HG02759 (cell line): ENCODE measurements around the gene RPL19.

Experiments used
- ATAC-seq: cut with Tn5 transposase; IDR thresholded peaks from one replicate; pipeline ENCODE4 v1.9.1; 2021; ENCODE audit warnings: mild to moderate bottlenecking, moderate library complexity; ENCODE audit not compliant: unreplicated experiment

Gene RPL19

GRCh38 chr17:39222866-39223834 is 23.1 kb downstream of the RPL19 start:
- ATAC-seq: no peak

DNA sequence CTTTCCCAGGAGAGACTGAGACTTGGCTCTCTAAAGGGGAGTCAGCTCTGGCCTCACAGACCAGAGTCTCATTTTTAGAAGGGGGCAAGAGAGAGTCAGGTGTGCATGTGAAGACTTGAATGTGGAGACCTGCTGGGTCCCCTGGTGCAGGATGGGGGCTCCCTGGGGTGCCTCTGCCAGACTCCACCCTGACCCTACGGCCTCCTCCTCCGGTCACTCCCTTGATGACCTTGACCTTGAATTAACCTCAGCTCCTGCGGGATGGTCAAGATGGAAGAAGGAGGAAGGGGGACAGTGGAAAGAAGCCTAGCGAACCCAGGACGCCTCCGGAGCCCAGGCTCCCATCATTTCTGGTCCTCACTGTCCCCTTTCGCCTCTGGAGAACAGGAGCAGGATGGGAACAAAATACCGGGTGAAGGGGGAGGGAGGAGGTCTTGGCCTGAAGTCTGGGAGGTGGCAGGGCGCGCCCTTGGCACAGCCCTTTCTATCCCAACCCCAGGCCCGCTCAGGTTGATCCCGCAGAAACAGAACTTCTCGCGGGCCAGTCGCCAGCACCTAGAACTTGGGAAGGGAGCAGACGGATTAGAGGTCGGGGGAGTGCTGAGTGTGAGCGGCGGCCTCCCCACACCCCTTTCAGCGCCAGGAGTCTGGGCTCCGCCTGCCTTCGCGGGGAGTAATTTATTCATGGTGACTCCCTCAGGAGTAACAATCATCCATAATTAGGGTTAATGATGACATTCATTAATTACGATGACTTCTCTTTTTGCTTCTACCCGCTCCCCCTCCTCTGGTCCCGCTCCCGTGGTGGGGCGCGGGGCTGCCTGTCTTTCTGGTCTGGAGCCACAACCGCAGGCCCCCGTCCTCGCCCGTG is 24.1 kb downstream of the RPL19 start:
- no peak for ATAC-seq

DNA sequence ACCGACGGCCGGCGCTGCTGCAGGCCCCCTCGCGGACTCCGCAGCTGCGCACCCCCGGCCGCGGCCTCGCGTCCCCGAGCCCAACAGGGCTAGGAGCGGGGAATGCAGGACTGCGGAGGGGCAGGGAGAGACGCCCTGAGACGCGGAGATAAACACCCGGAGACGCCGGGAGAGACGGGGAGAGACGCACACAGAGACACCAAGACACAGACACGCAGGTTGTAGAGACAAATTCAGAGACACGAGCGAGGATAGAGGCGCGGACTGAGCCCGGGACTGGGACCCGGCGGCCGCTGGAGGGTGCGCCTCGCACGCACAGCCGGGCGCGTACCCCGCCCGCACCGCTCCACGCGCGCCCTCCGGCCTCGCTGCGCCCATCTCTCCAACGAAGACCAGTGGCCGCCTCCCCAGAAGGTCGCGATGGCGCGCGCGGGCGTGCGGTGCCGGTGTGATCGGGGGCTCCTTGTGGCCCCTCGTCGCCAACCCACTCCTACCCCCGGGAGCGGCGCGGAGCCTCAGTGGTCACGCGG is 24.8 kb downstream of the RPL19 start:
- ATAC-seq: no peak

DNA sequence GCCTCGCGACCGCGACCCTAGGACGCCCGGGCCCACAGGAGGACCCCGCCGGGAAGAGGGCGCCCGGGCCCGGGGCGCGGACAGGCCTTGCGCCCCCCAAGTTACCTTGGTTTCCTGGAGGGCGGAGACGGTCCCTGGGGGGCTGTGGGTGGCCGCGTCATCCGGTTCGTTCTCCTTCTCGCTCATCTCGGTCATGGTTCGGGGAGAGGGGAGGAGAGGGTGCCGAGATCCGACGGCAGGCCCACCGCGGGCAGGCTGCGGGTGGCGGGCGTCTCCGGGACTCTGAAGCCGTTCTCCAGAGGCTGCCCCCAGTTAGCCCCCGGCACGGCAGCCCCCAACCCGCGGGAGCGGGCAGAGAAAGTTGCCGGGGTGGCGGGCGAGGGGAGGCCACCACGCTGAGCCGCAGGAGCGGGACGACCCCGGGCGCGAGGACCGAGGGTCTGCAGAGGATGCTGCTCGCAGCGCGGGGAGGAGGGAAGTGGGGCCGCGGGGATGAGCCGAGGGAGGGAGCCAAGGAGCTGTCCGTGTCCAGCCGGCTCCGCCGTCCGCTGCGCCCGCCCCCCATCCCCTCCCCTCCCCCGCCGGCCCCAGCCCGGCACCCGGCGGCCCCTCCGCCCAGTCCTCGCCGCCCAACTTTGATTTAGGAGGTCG is 25.4 kb downstream of the RPL19 start, which contains the start of gene STAC2:
STAC2 (minus strand) TSS at position 638 of the 651 bp plus-strand sequence; CDS start at position 195, 443 bp downstream.
- no peak for ATAC-seq

DNA sequence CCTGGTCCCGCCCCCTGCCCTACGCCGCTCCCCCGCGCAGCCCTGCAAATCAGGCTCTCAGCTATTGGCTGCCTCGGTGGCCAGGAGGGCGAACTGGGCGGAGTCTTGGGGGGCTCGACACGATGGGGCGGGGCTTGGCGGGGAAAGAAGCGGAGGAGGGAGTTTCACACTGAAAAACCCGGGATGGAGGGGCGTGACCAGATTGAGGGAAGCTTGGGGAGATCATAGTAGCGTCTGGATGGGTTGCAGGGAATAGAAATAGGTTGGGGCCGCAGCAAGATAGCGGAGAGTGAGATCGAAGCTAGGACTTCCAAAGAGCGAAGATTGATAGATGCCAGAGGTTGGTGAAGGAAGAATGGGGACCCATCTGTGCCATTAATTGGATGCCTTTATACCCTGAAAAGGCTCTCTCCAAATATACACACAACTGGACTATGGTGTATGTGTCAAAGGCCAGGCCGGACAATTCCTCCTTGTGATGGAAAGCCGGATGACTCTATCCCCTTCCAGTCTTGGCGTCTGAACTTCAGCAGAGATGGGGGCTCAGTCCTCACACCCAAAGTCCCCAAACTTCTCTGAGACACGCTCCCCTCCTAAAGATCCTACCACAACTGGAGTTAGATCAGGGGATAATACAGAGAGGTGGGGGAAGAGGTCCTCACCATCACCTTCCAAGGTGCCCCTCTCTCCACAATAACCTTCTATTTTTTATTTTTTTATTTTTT is 26.0 kb downstream of the RPL19 start:
- no peak for ATAC-seq

DNA sequence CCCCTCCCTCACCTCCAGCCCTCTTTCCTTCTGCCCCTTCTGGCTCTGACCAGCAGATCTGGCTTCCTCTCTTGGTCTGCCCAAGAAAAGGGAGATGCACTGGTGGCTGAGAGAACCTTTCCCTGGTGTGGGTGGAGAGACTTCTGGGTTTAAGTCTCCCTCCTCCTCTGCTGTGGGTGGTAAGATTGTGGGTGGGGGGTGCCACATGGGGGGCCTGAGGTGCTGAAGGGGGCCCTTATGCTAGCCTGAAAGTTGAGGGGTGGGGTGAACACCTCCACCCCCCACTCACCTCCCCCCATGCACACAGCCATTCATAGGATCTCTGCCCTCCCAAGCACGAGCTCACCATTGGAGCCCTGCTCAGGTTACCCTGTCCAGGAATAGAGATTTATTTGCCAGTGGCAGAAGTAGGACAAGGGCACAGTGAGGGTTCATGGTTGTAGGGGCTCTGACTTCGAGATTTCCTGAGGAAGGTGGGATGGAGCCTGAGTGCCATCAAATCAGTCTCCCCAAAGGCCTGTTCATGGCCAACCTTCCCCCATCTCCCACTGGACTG is 27.4 kb downstream of the RPL19 start:
- ATAC-seq: no peak

DNA sequence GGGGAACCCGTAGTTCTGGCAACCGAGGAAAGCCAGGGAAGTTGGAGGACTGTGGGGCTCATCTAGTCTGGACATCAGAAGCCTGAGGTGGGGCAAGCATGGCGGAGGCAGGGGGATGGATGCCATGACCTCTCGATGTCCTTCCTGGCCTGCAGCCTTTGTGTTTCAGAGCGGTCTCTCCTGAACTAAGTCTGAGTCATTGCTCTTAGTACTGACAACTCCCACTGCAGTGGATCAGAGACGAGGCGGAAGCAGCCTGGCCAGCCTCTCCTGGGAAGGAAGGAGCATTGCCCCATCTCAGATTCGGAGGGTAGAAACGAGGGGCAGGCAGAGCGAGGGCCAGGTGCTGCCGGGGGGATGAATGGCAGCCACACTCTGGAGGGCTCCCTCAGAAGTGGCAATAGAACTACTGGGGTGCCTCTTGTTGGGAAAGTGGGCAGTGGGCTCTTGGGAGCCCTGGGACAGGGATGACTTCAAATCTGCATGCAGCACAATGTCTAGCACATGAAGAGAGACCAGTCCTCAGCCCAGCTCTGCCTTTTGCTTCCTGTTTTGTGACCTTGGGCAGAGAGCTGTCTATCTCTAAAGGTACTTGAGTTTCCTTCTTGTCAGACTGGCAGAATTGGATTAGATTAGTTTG is 29.3 kb downstream of the RPL19 start:
- ATAC-seq: no peak

GRCh38 chr17:39230361-39230760 is 30.3 kb downstream of the RPL19 start:
- no peak for ATAC-seq

GRCh38 chr17:39231091-39231561 is 31.0 kb downstream of the RPL19 start:
- no peak for ATAC-seq

DNA sequence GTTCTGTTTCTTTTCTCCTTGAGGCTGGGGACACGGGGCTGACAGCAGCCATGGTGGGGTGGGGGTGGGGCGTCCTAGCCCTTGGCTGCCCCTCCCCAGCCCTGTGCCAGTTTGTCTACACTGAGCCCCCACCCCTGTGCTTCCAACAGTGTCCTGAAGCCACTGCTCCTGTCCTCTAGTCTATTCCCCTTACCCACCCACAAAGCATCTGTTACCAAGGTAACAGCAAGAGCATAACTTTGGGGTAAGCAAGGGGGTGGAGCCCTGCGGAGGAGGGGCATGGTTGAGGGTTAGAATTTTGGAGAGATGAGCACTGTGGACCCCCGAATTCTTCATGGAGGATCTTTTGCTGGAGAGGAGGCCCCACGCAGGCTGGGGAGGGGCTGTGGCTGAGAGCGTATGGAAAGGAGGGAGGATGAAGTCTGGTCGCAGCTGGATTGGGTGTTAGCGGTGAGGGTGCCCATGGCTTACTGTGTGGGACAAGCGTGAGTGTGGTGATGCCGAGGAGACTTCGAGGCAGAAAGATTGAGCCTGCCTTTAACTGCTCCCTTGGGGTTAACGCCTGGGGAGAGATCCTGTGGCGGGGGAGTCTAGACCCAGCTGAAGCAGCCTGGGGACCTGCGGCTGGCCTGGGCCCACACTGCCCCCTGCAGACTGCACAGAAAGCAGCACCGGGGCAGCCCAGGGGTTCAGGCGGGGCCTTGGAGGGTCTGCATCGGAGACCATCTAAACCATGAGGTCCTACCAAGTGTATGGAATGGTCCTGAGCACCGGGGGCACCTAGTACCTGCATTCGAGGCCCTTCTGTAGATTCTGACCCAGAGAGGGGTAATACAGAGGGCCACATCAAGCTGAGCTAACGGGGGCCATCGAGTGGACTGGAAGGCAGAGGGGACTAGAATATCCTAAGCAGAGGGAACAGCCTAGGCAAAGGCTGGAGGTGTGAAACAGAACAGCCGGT is 31.8 kb downstream of the RPL19 start:
- ATAC-seq: peak; percentile 52

- no peak for ATAC-seq
Observed at GRCh38 chr17:39235555-39236449, 35.7 kb downstream of the RPL19 start.

DNA sequence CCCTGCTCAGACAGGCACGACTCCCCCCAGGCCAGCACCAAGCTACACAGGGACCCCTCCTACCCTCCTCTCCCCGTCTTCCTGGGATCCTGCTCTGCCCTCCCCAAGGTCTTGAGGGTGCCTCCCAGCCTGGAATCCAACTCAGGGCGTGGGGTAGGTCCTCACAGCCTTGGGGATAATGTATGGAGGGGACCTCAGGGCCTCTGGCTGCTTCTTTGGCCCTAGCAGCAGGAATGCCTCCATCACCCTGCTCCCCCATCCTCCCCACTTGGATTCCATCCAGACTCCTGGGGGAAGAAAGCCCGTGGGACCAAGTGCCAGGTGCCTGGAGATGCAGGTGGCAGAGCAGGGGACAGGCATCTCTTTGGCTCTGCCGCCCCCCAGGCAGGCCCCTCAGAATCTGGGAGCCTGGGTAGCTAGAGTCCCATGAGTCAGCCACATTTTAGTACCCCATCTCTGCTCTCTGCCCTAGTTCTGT is 36.4 kb downstream of the RPL19 start:
- ATAC-seq: no peak

DNA sequence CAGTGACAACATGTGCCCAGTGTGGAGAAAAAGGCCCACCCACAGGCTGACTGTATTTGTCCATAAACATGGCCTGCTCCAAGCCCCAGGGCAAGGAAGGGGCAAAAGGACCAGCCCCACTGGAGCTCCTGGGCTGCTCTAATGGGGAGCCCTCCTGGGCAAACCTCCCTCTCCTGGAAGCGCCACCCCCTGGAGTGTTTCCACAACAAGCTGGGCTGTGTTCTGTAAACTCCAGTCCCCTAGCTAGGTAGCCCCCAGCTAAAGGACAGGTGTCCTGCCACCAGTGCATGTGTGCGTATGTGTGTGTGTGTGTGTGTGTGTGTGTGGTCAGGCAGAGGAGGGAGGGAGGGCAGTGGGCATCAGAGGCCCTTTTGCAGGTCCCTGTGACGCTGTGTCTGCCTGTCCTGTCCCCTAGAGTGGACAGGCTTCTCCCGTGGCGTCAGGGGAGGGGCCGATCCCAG is 36.9 kb downstream of the RPL19 start:
- ATAC-seq: no peak

- ATAC-seq: no peak
Observed at GRCh38 chr17:39237586-39237985, 37.5 kb downstream of the RPL19 start.

DNA sequence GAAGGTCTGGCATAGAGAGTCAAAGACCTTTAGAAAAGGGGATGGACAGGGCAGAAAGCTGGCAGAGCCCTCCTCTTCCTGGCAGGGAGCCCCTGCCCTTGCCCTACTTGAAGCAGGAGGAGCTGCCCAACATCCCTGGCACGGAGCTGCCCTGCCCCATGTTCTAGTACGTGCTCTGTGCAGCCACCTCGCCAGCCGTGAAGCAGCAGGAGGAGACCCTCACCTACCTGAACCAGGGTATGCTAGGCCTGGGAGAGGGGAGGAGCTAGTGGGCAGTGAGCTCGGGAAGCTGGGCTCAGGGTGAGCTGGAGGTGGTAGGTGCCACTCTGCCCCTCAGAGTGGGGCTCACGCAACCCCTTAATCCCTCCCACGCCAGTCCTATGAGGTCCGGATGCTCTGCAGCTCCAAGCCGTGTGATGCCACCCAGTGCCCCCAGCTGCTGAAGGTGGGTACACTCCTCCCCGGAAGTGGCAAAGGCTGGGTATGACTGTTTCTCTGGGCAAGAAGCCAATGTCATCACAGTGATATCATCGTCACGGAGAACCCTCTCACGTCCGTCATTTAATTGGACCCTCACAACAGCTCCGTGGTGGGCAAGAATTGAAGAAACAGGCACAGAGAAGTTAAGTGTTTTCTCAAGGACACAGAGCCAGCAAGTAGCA is 38.4 kb downstream of the RPL19 start:
- no peak for ATAC-seq

GRCh38 chr17:39239640-39240314 is 39.7 kb downstream of the RPL19 start:
- no peak for ATAC-seq
